ENCODE data around the gene FAM20C.

FAM20C gene

DNA sequence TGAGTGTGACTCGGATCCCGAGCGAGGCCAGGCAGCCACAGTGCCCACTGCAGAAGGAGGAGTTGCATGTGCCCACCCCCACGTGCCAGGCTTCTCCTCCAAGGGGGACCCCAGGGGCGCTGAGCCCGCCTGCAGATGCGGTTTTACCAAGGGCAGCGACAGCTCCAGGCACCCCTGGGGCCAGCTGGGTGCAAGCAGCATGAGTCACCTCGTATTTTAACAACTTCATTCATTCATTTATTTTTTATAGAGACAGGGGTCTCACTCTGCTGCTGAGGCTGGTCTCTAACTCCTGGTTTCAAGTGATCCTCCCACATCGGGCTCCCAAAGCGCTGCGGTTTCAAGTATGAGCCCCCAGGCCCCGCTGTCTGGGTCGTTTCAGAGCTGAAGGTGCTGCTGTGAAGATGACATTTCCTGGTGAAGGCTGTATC, 96.3 kb downstream of the FAM20C start:
- H3K4me3 ChIP-seq (ENCODE audit: control insufficient read depth, low read depth, low read length) = no peak overlapping the region

DNA sequence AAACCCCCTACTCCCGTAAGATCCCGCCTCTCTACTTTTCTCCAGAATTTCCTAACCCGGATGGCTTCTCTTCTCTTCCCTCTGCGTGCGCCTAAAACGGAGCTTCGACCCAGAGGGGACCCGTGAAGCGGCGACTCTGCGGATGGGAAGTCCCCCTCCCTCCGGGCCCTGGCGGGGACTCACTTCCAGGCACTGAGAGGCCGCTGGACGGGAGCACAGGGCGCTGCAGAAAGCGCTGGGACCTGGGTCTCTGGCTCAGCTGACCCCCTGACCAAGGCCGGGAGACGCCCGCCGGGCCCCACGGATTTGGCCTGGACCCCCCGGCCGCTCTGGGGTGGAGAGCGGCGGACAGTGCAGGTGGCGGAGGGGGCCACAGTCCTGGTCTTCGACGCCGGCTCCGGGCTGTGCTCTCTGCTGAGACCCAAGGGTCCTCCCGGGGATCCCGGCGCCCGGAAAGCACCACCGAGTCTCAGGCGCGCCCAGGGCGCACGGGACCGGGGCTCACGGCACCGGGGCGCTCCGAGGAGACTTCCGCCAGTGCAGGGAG, 96.9 kb downstream of the FAM20C start:
- TF ChIP-seq, protein P1, sequence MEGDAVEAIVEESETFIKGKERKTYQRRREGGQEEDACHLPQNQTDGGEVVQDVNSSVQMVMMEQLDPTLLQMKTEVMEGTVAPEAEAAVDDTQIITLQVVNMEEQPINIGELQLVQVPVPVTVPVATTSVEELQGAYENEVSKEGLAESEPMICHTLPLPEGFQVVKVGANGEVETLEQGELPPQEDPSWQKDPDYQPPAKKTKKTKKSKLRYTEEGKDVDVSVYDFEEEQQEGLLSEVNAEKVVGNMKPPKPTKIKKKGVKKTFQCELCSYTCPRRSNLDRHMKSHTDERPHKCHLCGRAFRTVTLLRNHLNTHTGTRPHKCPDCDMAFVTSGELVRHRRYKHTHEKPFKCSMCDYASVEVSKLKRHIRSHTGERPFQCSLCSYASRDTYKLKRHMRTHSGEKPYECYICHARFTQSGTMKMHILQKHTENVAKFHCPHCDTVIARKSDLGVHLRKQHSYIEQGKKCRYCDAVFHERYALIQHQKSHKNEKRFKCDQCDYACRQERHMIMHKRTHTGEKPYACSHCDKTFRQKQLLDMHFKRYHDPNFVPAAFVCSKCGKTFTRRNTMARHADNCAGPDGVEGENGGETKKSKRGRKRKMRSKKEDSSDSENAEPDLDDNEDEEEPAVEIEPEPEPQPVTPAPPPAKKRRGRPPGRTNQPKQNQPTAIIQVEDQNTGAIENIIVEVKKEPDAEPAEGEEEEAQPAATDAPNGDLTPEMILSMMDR (IDR thresholded peaks at IDR 0.05; ENCODE audit: control insufficient read depth, insufficient read depth, low read depth, low read length, missing control alignments) = no peak
- no peak overlapping the region for H3K4me3 ChIP-seq (ENCODE audit: control insufficient read depth, low read depth, low read length)
- no peak for DNase-seq (ENCODE audit: low read depth)

More for the DNA sequence above, 96.3 kb downstream of the FAM20C start:
- DNase-seq (ENCODE audit: low read depth) = no peak
- TF ChIP-seq, protein P1 (IDR thresholded peaks at IDR 0.05; ENCODE audit: control insufficient read depth, insufficient read depth, low read depth, low read length, missing control alignments) = no peak

DNA sequence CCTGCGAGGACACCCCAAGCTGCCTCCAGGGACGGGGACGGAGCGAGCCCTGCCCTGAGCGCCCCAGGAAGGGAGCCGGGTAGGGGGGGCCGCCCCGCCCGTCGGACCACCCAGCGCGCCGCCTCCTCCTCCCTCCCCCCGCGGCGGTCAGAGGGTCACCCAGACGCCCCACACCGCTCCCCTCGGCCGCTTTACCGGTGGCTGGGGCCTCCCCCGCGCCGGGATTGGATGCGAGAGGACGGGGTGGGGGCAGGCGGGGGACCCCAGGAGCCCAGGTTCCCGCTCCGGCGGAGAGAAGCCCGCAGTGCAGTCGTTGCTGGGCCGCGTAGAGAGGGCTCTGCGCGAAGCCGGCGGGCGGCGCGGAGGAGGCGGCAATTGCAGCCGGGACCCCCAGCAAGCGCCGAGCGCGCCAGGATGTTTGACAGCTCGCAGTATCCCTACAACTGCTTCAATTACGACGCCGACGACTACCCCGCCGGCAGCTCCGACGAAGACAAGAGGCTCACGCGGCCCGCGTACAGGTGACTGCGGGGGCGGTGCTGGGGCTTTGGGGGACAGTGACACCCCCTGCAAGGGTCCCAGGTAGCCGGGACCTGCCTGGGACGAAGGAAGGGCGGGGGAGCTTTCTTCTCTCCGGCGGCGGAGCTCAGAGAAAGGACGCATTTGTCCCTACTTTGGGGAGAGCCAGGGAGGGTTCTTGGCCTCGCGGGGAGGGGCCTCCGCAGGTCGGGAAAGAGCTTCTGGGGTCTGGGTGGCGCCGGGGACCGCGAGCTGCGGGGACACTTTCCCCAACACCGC, 97.6 kb downstream of the FAM20C start, which contains the start of gene FOXL3:
FOXL3 (plus strand) TSS at position 415 of the 798 bp plus-strand sequence; CDS start at position 415, 0 bp downstream.
- H3K4me3 ChIP-seq (ENCODE audit: control insufficient read depth, low read depth, low read length) = no peak within 1 kb of the TSS
- DNase-seq (ENCODE audit: low read depth) = no peak
- TF ChIP-seq, protein P1 (IDR thresholded peaks at IDR 0.05; ENCODE audit: control insufficient read depth, insufficient read depth, low read depth, low read length, missing control alignments) = no peak

DNA sequence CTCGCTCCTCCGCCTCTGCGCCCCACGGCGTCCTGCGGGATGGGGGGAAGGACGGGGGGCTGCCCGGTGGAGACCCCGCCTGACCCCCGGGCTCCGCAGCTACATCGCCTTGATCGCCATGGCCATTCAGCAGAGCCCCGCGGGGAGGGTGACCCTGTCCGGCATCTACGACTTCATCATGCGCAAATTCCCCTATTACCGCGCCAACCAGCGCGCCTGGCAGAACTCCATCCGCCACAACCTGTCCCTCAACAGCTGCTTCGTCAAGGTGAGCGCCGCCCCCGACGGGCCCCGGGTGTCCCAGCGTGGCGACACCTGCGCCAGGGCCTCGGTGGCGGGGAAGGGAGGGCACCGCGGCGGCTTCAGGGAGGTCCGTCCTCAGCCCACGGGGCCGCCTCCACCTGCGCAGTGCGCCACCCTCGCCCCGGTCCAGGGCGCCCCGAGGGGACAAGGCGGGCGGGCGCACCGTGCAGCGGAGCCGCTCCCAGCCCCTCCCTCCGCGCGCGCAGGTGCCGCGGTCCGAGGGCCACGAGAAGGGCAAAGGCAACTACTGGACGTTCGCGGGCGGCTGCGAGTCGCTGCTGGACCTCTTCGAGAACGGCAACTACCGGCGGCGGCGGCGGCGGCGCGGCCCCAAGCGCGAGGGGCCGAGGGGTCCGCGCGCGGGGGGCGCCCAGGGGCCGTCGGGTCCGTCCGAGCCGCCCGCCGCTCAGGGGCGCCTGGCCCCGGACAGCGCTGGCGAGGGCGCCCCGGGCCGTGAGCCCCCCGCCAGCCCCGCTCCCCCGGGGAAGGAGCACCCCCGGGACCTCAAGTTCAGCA, 98.4 kb downstream of the FAM20C start:
- TF ChIP-seq, protein P1 (IDR thresholded peaks at IDR 0.05; ENCODE audit: control insufficient read depth, insufficient read depth, low read depth, low read length, missing control alignments) = no peak
- no peak for DNase-seq (ENCODE audit: low read depth)
- no peak overlapping the region for H3K4me3 ChIP-seq (ENCODE audit: control insufficient read depth, low read depth, low read length)

DNA sequence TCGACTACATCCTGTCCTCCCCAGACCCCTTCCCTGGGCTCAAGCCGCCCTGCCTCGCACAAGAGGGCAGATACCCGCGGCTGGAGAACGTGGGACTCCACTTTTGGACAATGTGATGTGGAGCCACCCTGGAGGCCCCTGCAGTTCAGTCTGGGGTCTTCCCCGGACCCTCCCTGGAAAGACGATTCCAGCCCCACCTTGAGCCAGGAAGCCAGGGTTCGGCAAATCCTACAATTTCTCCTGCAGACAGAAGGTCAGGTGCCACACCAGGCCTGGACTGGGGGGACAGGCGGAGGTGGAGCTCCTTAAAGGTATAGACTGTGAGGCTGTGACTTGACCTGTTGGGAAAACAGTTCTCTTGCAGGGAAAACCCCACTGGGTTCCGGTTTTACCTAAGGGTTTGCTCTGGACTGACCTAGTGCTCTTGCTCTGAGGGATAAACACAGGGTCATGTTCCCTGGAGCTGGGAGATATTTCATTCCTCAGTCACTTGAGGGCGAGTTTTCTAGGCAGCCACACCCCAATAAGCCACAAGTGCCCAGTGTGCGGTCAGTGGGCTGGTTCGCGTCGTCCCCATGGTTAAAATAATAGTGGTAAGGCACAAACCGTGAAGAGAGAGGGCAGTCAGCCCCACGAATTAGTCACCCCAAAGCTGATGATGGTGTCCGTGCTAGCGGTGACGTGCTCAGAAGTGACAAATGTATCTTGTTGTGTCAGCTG, 99.2 kb downstream of the FAM20C start:
- TF ChIP-seq, protein P1 (IDR thresholded peaks at IDR 0.05; ENCODE audit: control insufficient read depth, insufficient read depth, low read depth, low read length, missing control alignments) = no peak
- no peak overlapping the region for H3K4me3 ChIP-seq (ENCODE audit: control insufficient read depth, low read depth, low read length)
- DNase-seq (ENCODE audit: low read depth) = no peak

DNA sequence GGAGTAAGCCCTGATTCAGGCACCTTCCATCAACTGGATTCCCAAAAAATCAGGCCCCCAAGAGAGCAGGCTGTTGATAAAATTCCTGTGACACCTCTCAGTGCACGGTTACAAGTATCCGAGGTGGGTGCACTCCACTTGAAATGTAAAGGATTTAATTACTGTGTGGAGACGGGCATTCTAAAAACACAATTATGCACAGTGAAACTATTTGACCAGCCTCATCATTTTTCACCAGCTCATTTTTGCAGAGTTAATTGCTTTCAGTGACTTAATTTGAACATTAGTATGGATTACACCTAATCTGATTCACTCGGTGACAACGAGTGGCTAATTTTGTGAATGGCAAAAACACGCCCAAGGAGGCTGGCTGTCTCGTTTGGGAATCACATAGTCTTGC, 99.9 kb downstream of the FAM20C start:
- no peak for DNase-seq (ENCODE audit: low read depth)
- TF ChIP-seq, protein P1 (IDR thresholded peaks at IDR 0.05; ENCODE audit: control insufficient read depth, insufficient read depth, low read depth, low read length, missing control alignments) = no peak
- H3K4me3 ChIP-seq (ENCODE audit: control insufficient read depth, low read depth, low read length) = no peak overlapping the region

Data from AG09309 (cell line).